Renal cortical epithelial cell (primary cell): ENCODE measurements around the gene FOXD4L3. TPM values are rescaled to one million over a fixed set of nuclear protein-coding genes. Genes with fewer than 3 reads are reported as not detected.
"Not testable (repeated sequence)": the region's sequence is repeated elsewhere in the genome, so short reads cannot be mapped to it uniquely, and the experiment has no call there.

Source experiments
- DNase-seq: peaks from one replicate; pipeline ENCODE4 v3.0.0-alpha.2; 2011; ENCODE audit warnings: low read depth
- total RNA-seq: library from RNA; depleted of rRNA; stranded (reverse); fragments of >200 nt; gene quantifications from 2 replicates; pipeline ENCODE4 v1.2.3, GENCODE V29; 2014

FOXD4L3 gene
- not detected in 2 replicates for total RNA-seq

- DNase-seq = not testable (repeated sequence)
Observed at GRCh38 chr9:68302567-68302966, at the start of gene FOXD4L3. Gene FOXD4L3 (plus strand): TSS chr9:68302867. CDS start chr9:68302952, 85 bp downstream.

GRCh38 chr9:68281041-68281440 is 21.6 kb upstream of the FOXD4L3 start:
- DNase-seq = not testable (repeated sequence)

- not testable (repeated sequence) for DNase-seq
Observed at GRCh38 chr9:68303771-68304170, 1.1 kb downstream of the FOXD4L3 start.

GRCh38 chr9:68304212-68304611 is 1.5 kb downstream of the FOXD4L3 start:
- not testable (repeated sequence) for DNase-seq

- not testable (repeated sequence) for DNase-seq
Observed at GRCh38 chr9:68304777-68305176, 2.1 kb downstream of the FOXD4L3 start.

GRCh38 chr9:68305680-68306285 is 3.1 kb downstream of the FOXD4L3 start:
- DNase-seq = not testable (repeated sequence)

- not testable (repeated sequence) for DNase-seq
Observed at GRCh38 chr9:68306391-68306964, 3.8 kb downstream of the FOXD4L3 start.

- DNase-seq = not testable (repeated sequence)
Observed at GRCh38 chr9:68307127-68307526, 4.5 kb downstream of the FOXD4L3 start.

GRCh38 chr9:68307654-68308053 is 5.0 kb downstream of the FOXD4L3 start:
- not testable (repeated sequence) for DNase-seq

GRCh38 chr9:68311208-68311607 is 8.5 kb downstream of the FOXD4L3 start:
- DNase-seq = not testable (repeated sequence)

- not testable (repeated sequence) for DNase-seq
Observed at GRCh38 chr9:68318209-68318608, 15.5 kb downstream of the FOXD4L3 start.

- DNase-seq = not testable (repeated sequence)
Observed at GRCh38 chr9:68323749-68324148, 21.1 kb downstream of the FOXD4L3 start.

- DNase-seq = not testable (repeated sequence)
Observed at GRCh38 chr9:68324518-68324917, 21.9 kb downstream of the FOXD4L3 start.

- DNase-seq = not testable (repeated sequence)
Observed at GRCh38 chr9:68329106-68329505, 26.4 kb downstream of the FOXD4L3 start.

- not testable (repeated sequence) for DNase-seq
Observed at GRCh38 chr9:68330531-68331173, 28.0 kb downstream of the FOXD4L3 start.

- not testable (repeated sequence) for DNase-seq
Observed at GRCh38 chr9:68332122-68332521, 29.5 kb downstream of the FOXD4L3 start.

GRCh38 chr9:68335935-68336334 is 33.3 kb downstream of the FOXD4L3 start:
- not testable (repeated sequence) for DNase-seq

- not testable (repeated sequence) for DNase-seq
Observed at GRCh38 chr9:68336639-68337339, 34.1 kb downstream of the FOXD4L3 start.

GRCh38 chr9:68338000-68338399 is 35.3 kb downstream of the FOXD4L3 start:
- not testable (repeated sequence) for DNase-seq

- not testable (repeated sequence) for DNase-seq
Observed at GRCh38 chr9:68342265-68343025, 39.8 kb downstream of the FOXD4L3 start.

- DNase-seq = not testable (repeated sequence)
Observed at GRCh38 chr9:68343242-68343641, 40.6 kb downstream of the FOXD4L3 start.
